Activated CD4-positive, alpha-beta T cell treated with anti-CD3 and anti-CD28 coated beads, Interleukin-10, Interleukin-2, amounts not matched to agents 100 ng/mL and 50 ng/mL, durations not matched to agents 16 hours and 8 hours (primary cell): ENCODE results near the gene TTC24.

ENCODE experiments used
- DNase-seq: peaks from one replicate; pipeline ENCODE4 v3.0.0-alpha.2; 2020

Gene TTC24

GRCh38 chr1:156579472-156579871 lies at the start of gene TTC24:
Gene TTC24 (plus strand): TSS chr1:156579723. CDS start chr1:156581365, 1,642 bp downstream.
- DNase-seq: no peak

GRCh38 chr1:156530006-156530405 lies 49.5 kb upstream of the TTC24 start:
- DNase-seq: no peak

GRCh38 chr1:156532374-156532773 lies 47.1 kb upstream of the TTC24 start:
- DNase-seq: no peak

GRCh38 chr1:156533568-156534220 lies 45.8 kb upstream of the TTC24 start:
- DNase-seq: no peak

- DNase-seq: no peak
Observed at GRCh38 chr1:156534424-156535060, 45.0 kb upstream of the TTC24 start.

- no peak for DNase-seq
Observed at GRCh38 chr1:156537027-156537426, 42.5 kb upstream of the TTC24 start.

GRCh38 chr1:156538711-156539440 lies 40.6 kb upstream of the TTC24 start:
- no peak for DNase-seq

- no peak for DNase-seq
Observed at GRCh38 chr1:156539818-156540355, 39.6 kb upstream of the TTC24 start.

- DNase-seq: no peak
Observed at GRCh38 chr1:156540955-156541354, 38.6 kb upstream of the TTC24 start.

GRCh38 chr1:156543066-156543465 lies 36.5 kb upstream of the TTC24 start:
- no peak for DNase-seq

- DNase-seq: no peak
Observed at GRCh38 chr1:156544592-156545102, 34.9 kb upstream of the TTC24 start.

- no peak for DNase-seq
Observed at GRCh38 chr1:156546267-156546666, 33.3 kb upstream of the TTC24 start.

- DNase-seq: no peak
Observed at GRCh38 chr1:156547434-156547833, 32.1 kb upstream of the TTC24 start.

- no peak for DNase-seq
Observed at GRCh38 chr1:156547982-156548381, 31.5 kb upstream of the TTC24 start.

GRCh38 chr1:156549390-156549789 lies 30.1 kb upstream of the TTC24 start:
- DNase-seq: no peak

- DNase-seq: no peak
Observed at GRCh38 chr1:156549831-156550230, 29.7 kb upstream of the TTC24 start.

GRCh38 chr1:156550346-156550745 lies 29.2 kb upstream of the TTC24 start:
- no peak for DNase-seq

- no peak for DNase-seq
Observed at GRCh38 chr1:156551066-156551643, 28.4 kb upstream of the TTC24 start.

- DNase-seq: no peak
Observed at GRCh38 chr1:156551869-156552268, 27.7 kb upstream of the TTC24 start.

- DNase-seq: no peak
Observed at GRCh38 chr1:156552518-156552917, 27.0 kb upstream of the TTC24 start.

- DNase-seq: peak; percentile 10
Observed at GRCh38 chr1:156552937-156553336, 26.6 kb upstream of the TTC24 start.

GRCh38 chr1:156553860-156554485 lies 25.6 kb upstream of the TTC24 start:
- DNase-seq: no peak

GRCh38 chr1:156554971-156555370 lies 24.6 kb upstream of the TTC24 start:
- DNase-seq: no peak
